K562 (cell line): ENCODE measurements around the gene GLDN.

Source experiments
- EP300 ChIP-seq: IDR thresholded peaks from 2 replicates; pipeline ENCODE4 v1.6.1; 2012; ENCODE audit warnings: low read length, improper control_type of control experiment
- EZH2 ChIP-seq: IDR thresholded peaks from 2 replicates; pipeline ENCODE4 v1.6.1; 2012; ENCODE audit warnings: low read depth, mild to moderate bottlenecking, inconsistent platforms, low read length, borderline replicate concordance
- POLR2A ChIP-seq: fragments of 450-650 bp; conservative IDR thresholded peaks from 2 replicates; pipeline ENCODE4 v1.6.1; 2016
- RBM34 ChIP-seq: fragments of 200-400 bp; formaldehyde crosslinking; IDR thresholded peaks from 2 replicates; pipeline ENCODE4 v1.6.1; 2018; ENCODE audit warnings: low read length, borderline replicate concordance; ENCODE audit not compliant: insufficient read depth
- ZNF561 ChIP-seq: fragments of 450-650 bp; formaldehyde crosslinking; conservative IDR thresholded peaks from 2 replicates; pipeline ENCODE4 v1.4.0; 2020; ENCODE audit warnings: mild to moderate bottlenecking, moderate library complexity
- ZNF699 ChIP-seq: fragments of 250-450 bp; sonication (Bioruptor Pico); IDR thresholded peaks from 2 replicates; pipeline ENCODE4 v1.8.0; 2021; ENCODE audit warnings: mild to moderate bottlenecking, moderate library complexity; ENCODE audit not compliant: insufficient replicate concordance

DNA sequence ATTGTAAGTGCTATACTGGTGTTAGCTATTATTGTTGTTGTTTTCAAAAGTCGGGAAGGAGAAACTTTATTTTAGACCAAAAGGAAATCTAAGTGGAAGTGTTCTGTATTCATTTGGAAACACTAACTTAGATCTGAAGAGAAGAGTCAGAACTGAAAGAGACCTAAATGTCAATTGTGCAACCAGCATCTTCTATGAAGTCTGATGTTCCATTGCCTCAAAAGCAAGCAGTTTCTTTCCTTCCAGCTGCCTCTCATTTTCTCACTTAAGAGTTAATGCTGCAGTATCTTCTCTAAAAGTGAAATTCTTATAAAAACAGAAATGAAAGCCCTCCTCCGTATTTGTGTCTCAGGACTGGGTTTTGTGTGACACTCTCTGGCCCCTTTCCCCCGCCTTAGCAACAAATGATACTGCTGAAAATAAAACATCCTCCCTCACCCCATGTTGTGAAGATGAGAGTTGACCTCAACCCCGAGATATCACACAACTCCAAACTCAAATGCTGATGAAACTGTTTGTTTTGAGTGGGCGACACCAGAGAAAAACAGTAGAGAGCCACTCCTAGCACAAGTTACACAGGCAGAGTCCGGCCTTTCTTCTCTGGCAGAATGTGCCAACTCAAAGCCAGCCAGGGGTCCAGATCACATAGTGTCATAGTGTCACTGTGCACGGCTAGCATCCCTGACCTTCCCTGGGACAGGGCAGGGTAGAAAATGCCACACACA lies 48.9 kb downstream of the GLDN start:
- TF ChIP-seq EP300 (no peak), EZH2 (no peak), ZNF561 (CRISPR knock-in tag) (no peak), ZNF699 (CRISPR knock-in tag) (no peak), POLR2A (no peak), RBM34 (no peak)
